Subcutaneous adipose tissue (tissue), 4 donors: ENCODE results near the gene SKI. TPM values are rescaled to one million over a fixed set of nuclear protein-coding genes. Genes with fewer than 3 reads are reported as not detected.

Source experiments
- CTCF ChIP-seq: fragments of 450-650 bp; IDR thresholded peaks from one replicate; pipeline ENCODE4 v1.5.1; 2016; ENCODE audit warnings: low read depth, mild to moderate bottlenecking, control low read depth, antibody characterized with exemption, moderate library complexity
- total RNA-seq, 4 donors: library from RNA; depleted of rRNA; stranded (reverse); fragments of >200 nt; gene quantifications; one replicate each; pipeline ENCODE4 v1.1.0, GENCODE V29; 2016

The SKI gene
- total RNA-seq, 4 donors from 2014 or later = 24.3 to 67.6 (median 27.8) TPM

DNA sequence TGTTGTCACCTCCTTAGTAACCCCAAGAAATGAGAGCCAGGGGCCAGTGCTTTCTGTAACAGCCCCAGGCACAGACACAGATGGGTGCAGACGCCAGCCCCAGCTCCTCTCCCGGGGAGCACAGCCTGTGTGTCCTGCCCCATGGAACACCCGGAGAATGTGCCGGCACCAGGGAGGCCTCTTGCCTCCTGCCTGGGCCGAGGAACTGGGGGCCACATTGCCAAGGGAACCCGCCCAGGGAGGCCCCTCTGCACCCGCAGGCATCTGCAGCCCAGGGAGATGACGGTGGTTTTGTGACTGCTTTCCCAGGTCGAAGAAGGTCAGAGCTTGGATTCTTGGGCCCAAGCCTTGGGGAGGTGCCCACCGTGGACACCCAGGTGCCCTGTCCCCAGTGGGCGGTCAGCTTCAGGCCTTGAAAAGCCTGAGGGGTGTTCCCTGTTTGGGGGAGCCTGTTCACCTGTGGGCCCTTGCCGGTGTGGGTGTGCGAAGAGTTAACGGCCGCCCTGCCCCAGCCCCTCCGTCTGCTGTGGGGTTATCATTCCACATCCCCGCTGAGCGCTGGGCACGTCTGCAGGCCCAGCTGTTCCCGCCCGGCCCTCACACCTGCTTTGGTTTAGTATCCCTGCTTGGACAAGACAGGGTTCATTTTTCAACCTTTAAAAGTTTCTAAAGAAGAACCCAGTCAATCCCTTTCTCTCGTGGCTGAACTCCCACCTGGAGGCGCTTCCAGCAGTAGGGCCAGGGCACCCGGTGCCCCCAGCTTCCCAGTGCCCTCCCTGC lies 100.7 kb downstream of the SKI start:
- TF ChIP-seq CTCF = no peak

DNA sequence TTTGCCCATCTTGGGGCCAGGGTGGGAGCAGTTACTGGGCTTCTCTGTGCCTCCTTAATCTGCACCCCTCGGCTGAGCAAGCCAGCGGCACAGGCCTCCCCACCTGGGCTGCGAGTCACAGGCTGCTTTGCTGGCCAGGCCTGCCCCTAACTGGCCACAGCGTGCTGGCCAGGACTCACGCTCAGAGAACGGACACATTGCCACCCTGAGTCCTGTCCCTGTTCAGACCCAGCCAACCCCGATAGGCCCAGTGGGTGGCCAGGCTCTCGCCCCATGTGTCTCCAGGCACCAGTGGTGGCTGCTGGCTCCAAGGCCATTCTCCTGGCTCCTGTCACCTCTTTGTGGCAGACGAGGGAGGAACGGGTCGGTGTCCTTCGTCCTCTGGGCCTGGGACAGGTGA lies 101.9 kb downstream of the SKI start:
- no peak for TF ChIP-seq CTCF

DNA sequence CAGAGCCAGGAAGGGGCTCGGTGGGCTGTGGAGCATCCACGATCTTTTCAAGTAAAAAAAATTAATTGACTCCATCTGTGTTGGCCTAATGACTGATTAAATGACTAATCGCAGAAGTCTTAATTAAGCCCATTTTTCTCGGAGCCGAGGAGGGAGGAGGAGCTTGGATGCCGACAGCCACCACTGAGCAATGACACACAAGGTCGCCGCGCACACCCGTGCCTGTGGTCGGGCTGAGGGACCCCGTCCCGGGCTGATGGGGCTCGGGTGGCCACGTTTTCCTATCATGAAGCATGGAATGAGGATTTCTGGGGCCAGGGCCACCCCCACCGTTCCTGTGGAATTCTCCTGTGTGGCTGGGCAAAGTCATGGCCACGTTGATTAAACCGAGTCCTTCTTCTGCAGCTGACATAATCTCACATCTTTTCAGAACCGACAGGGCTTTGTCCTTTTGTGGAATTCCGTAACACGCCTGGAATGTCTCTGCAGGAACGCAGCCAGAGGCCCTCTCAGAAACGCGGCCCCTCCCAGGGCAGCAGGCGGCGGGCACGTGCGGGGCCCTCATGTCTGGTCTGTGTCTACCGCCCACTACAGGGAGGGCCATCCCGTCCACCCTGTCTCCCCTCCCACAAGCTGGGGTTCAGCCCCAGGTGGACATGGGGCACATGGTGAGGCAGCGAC lies 102.5 kb downstream of the SKI start:
- TF ChIP-seq CTCF = no peak

DNA sequence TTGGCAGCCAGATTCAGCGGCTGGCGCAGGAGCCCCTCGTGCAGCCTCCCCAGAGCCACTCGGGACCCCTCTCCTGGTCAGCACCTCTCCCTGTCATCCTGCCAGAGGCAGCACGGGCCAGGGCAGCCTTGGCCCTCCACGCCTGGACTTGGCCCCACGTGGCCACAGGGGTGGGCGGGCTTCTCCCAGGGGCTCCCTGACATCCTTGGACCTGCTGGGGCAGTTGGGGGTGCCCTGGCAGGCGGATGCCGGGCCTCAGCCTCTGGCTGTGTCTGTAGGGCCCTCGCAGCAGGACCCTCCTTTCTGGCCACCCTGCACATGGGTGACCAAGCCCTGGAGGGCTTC lies 103.1 kb downstream of the SKI start:
- no peak for TF ChIP-seq CTCF

- TF ChIP-seq CTCF = no peak
Observed at GRCh38 chr1:2334366-2334765, 106.2 kb downstream of the SKI start.

GRCh38 chr1:2334883-2335534 lies 106.9 kb downstream of the SKI start:
- TF ChIP-seq CTCF = no peak
